ENCODE results near the gene PGLYRP1. TPM values are rescaled to one million over a fixed set of nuclear protein-coding genes. Genes with fewer than 3 reads are reported as not detected.
A peak's percentile ranks its signal among the peaks of the same experiment; 100 is the strongest.

PGLYRP1 gene
- total RNA-seq, 1 experiment from 2014 or later: not detected

GRCh38 chr19:45998834-45999233 is 24.0 kb downstream of the PGLYRP1 start:
- peaks cover 14% of the 10 kb centered on the region for H3K23me2 ChIP-seq (ENCODE audit: insufficient read length, low read depth, low read length, poor library complexity, severe bottlenecking)
- no peaks in the 10 kb centered on the region for H3K9me3 ChIP-seq (ENCODE audit: control insufficient read depth, low read depth, low read length)
- no peak overlapping the region for H2BK120ac ChIP-seq (ENCODE audit: low read depth, low read length, poor library complexity, severe bottlenecking)
- no peaks in the 10 kb centered on the region for H4K20me1 ChIP-seq (ENCODE audit: control insufficient read depth, insufficient read depth, insufficient read length)
- H3K23ac ChIP-seq (ENCODE audit: insufficient read length, low read depth, low read length): no peak overlapping the region
- peaks cover 6 to 13% (median 8%) of the 10 kb centered on the region in 3 experiments; a peak in 6 of 7 replicates for H3K36me3 Mint-ChIP-seq (ENCODE audit: insufficient read depth in 1 of 3, low read depth in 3 of 3)
- H4K91ac ChIP-seq (ENCODE audit: insufficient read length, low read depth, low read length): no peak overlapping the region
- H3K4ac ChIP-seq (ENCODE audit: low read depth, low read length): no peak overlapping the region
- no peak for DNase-seq
- no peak overlapping the region for H3K27ac ChIP-seq (ENCODE audit: insufficient read length, low read depth, low read length)
- no peak overlapping the region for H2BK15ac ChIP-seq (ENCODE audit: low read depth, low read length)
- H3K14ac ChIP-seq (ENCODE audit: insufficient read depth, low read length): no peak overlapping the region
- peaks cover 2% of the 10 kb centered on the region; the same call in 1 of the 2 replicates for H3K27me3 Mint-ChIP-seq (ENCODE audit: low read depth)
- no peak overlapping the region for H3T11ph ChIP-seq (ENCODE audit: low read length)
- 0 out of 2 replicates have a peak, but pooled peaks cover 5% of the 10 kb centered on the region for H3K79me2 ChIP-seq (ENCODE audit: insufficient read depth, low read length)
- peak overlapping the region in 1 of 3 experiments; percentile 26; a peak in 1 of 7 replicates for H3K27ac Mint-ChIP-seq
- no peak overlapping the region for H3K18ac ChIP-seq (ENCODE audit: insufficient read length, low read depth, low read length)
- H2AFZ ChIP-seq (ENCODE audit: low read length): no peak overlapping the region
- no peak overlapping the region for H2BK20ac ChIP-seq (ENCODE audit: low read depth, low read length, poor library complexity, severe bottlenecking)
- no peaks in the 10 kb centered on the region; a peak in 2 of 5 replicates for H3K9me3 Mint-ChIP-seq
- peaks cover 14 to 38% of the 10 kb centered on the region in 2 experiments for H3K4me1 Mint-ChIP-seq
- no peak overlapping the region for H2BK12ac ChIP-seq (ENCODE audit: insufficient read length, low read depth, low read length)
- H3K4me3 Mint-ChIP-seq: peak overlapping the region in 1 of 2 experiments; percentile 50; a peak in 2 of 5 replicates
- H4K8ac ChIP-seq (replicated peaks; ENCODE audit: insufficient read length, low read depth, low read length): no peak overlapping the region
- H4K5ac ChIP-seq (ENCODE audit: insufficient read length, low read depth, low read length): no peak overlapping the region
- no peak overlapping the region for H2AK5ac ChIP-seq (ENCODE audit: insufficient read length, low read length)
- H3K4me2 ChIP-seq (ENCODE audit: insufficient read depth, insufficient read length, low read length): no peak overlapping the region
- no peaks in the 10 kb centered on the region for H3K4me1 ChIP-seq (ENCODE audit: insufficient read depth, low read length)
- peaks cover 3% of the 10 kb centered on the region for H3K79me1 ChIP-seq (ENCODE audit: insufficient read depth, low read depth, low read length, poor library complexity, severe bottlenecking)
- WGBS (ENCODE audit: extremely low coverage, insufficient read length, low lambda C conversion rate): no CpG with 5 or more reads among the region's 4 CpGs
- H3K27me3 ChIP-seq (ENCODE audit: insufficient read depth, low read length): no peaks in the 10 kb centered on the region
- TF ChIP-seq CTCF (conservative IDR thresholded peaks at IDR 0.05): no peak
- no peak overlapping the region for H2BK5ac ChIP-seq (ENCODE audit: insufficient read length, low read length)
- H3K56ac ChIP-seq (ENCODE audit: insufficient read length, low read depth, low read length): no peak overlapping the region
- no peak overlapping the region for H3K9ac ChIP-seq (ENCODE audit: extremely low read depth, insufficient read length, low read length)
